ENCODE data around the gene ARL10.

Gene ARL10

DNA sequence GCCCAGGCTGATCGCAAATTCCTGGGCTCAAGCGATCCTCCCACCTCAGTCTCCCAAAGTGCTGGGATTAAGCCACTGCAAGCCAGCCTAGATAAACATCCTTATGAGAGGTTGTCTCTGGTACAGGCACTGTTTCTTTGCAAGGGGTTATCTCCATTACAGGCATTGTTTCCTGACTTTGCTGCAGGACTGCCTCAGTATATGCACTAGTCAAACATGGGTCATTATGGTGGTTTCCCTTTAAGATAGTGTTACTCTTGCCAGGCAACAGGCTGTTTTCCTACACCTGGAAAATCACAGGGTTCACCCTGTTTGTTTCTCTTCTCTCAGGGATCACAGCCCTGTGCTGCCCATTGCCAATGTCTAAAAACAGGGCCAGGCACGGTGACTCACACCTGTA is 58.9 kb downstream of the ARL10 start:
- Histone ChIP-seq H3K4me3 (ENCODE audit: low read depth in 1 of 2, low read length in 1 of 2) (no peak overlapping the region), H3K27me3 (no peaks in the 10 kb centered on the region), H3K4me1 (ENCODE audit: control insufficient read depth in 1 of 2, insufficient read depth in 1 of 2, low read depth in 1 of 2, low read length in 1 of 2) (no peaks in the 10 kb centered on the region)

DNA sequence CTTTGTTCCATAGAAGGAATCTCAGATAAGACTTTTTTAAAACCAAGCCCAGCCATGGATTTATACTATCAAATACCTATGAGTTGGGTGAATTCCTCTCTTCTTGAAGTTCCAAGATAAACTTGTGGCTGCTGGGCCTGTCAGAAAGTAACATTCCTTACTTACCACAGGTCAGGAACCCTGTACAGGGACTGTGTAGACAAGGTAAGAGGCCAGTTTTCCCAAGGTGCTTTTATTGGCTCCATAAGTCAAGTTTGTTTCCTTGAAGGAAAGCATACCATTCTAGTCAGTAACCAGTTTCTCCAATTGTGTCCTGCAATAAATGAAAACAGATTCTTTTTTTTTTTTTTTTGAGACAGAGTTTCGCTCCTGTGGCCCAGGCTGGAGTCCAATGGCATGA is 59.9 kb downstream of the ARL10 start:
- Histone ChIP-seq H3K4me3 (ENCODE audit: low read depth in 1 of 2, low read length in 1 of 2) (no peak overlapping the region), H3K27me3 (no peaks in the 10 kb centered on the region), H3K4me1 (ENCODE audit: control insufficient read depth in 1 of 2, insufficient read depth in 1 of 2, low read depth in 1 of 2, low read length in 1 of 2) (no peaks in the 10 kb centered on the region), H3K36me3 (no peaks in the 10 kb centered on the region), H3K9me3 (no peaks in the 10 kb centered on the region), H3K27ac (no peak overlapping the region)
- TF ChIP-seq, protein P1, sequence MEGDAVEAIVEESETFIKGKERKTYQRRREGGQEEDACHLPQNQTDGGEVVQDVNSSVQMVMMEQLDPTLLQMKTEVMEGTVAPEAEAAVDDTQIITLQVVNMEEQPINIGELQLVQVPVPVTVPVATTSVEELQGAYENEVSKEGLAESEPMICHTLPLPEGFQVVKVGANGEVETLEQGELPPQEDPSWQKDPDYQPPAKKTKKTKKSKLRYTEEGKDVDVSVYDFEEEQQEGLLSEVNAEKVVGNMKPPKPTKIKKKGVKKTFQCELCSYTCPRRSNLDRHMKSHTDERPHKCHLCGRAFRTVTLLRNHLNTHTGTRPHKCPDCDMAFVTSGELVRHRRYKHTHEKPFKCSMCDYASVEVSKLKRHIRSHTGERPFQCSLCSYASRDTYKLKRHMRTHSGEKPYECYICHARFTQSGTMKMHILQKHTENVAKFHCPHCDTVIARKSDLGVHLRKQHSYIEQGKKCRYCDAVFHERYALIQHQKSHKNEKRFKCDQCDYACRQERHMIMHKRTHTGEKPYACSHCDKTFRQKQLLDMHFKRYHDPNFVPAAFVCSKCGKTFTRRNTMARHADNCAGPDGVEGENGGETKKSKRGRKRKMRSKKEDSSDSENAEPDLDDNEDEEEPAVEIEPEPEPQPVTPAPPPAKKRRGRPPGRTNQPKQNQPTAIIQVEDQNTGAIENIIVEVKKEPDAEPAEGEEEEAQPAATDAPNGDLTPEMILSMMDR (IDR thresholded peaks at IDR 0.05) = no peak

More for the DNA sequence above, 58.9 kb downstream of the ARL10 start:
- Histone ChIP-seq H3K27ac (no peak overlapping the region), H3K36me3 (no peaks in the 10 kb centered on the region), H3K9me3 (no peaks in the 10 kb centered on the region)
- TF ChIP-seq, protein P1 (IDR thresholded peaks at IDR 0.05) = no peak

DNA sequence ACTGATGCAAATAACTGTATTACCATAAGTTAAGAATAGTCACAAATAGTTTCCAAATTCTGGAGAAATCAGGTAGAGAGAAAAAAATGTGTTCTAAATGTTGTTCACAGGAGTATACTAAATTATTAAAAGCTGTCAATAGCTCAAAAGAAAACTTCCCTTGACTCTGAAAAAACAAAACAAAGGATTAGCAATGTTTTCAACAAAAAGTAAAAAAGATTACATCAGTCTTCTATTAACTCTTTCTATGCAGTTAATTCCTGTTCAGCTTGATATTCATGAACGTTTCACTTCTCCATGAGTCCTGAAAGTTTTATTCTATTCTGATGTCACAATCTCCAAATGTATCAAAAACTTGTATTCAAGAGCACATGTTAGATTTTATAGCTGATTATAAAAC is 60.5 kb downstream of the ARL10 start:
- H3K9me3 ChIP-seq = no peaks in the 10 kb centered on the region
- H3K4me3 ChIP-seq (ENCODE audit: low read depth in 1 of 2, low read length in 1 of 2) = no peak overlapping the region
- H3K36me3 ChIP-seq = no peaks in the 10 kb centered on the region
- TF ChIP-seq, protein P1 (IDR thresholded peaks at IDR 0.05) = no peak
- H3K27me3 ChIP-seq = no peaks in the 10 kb centered on the region
- H3K27ac ChIP-seq = no peak overlapping the region
- no peaks in the 10 kb centered on the region for H3K4me1 ChIP-seq (ENCODE audit: control insufficient read depth in 1 of 2, insufficient read depth in 1 of 2, low read depth in 1 of 2, low read length in 1 of 2)

DNA sequence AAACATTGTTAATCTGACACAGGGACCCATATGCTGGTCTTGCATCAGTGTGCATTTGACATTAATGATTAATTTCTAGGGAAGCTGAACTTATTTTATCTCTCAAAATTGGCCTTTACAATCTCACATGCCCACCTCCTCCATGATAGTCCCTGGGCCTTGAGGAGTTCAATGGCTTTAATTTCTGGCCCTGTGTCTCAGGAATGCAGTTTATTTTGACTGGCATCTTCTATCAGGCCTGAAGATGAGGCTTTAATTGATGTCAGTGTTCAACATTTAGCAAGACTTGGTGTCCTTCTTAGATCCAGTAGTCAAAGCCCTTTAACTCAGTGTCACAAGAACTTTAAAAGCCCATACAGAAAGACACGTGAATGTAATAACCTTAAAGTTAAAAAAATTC is 61.6 kb downstream of the ARL10 start:
- TF ChIP-seq, protein P1 (IDR thresholded peaks at IDR 0.05) = no peak
- Histone ChIP-seq H3K27me3 (peaks cover 3% of the 10 kb centered on the region), H3K4me3 (ENCODE audit: low read depth in 1 of 2, low read length in 1 of 2) (no peak overlapping the region), H3K27ac (no peak overlapping the region), H3K4me1 (ENCODE audit: control insufficient read depth in 1 of 2, insufficient read depth in 1 of 2, low read depth in 1 of 2, low read length in 1 of 2) (no peaks in the 10 kb centered on the region), H3K9me3 (no peaks in the 10 kb centered on the region), H3K36me3 (no peaks in the 10 kb centered on the region)

DNA sequence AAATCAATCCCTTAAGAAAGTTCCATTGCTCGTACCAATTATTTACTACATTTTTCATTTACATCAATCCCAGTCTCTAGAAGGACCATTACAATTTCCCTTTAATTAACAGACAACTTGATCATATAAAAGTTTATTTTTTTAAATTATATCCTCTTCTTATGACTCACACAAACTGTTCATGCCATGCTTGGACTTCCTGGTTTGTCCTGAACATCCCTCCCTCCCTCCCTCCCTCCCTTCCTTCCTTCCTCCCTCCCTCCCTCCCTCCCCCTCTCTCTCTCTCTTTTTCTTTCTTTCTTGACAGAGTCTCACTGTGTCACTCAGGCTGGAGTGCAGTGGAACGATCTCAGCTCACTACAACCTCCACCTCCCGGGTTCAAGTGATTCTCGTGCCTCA is 62.7 kb downstream of the ARL10 start:
- Histone ChIP-seq H3K27me3 (peaks cover 5% of the 10 kb centered on the region), H3K36me3 (no peaks in the 10 kb centered on the region), H3K4me3 (ENCODE audit: low read depth in 1 of 2, low read length in 1 of 2) (no peak overlapping the region), H3K4me1 (ENCODE audit: control insufficient read depth in 1 of 2, insufficient read depth in 1 of 2, low read depth in 1 of 2, low read length in 1 of 2) (no peaks in the 10 kb centered on the region), H3K9me3 (no peaks in the 10 kb centered on the region), H3K27ac (no peak overlapping the region)
- TF ChIP-seq, protein P1 (IDR thresholded peaks at IDR 0.05) = no peak

DNA sequence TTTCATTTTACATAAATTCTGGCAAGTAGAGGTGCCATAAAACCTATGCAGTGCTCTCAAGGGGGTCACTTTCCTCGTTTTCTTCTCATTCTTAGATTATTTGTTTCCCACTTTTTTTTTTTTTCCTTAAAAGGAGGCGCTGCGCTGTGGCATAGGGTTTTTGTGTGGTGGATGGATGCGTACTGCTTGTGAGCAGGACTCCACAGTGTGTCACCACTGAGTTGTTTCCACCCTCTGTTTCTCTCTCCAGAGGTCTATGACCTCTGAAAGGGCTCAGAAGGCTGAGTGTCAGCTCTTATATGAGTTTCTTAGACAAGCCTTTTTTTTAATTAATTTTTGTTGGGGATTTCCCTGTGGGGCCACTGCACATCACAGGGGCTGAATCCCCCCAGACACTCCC is 64.7 kb downstream of the ARL10 start:
- Histone ChIP-seq H3K27ac (no peak overlapping the region), H3K9me3 (no peaks in the 10 kb centered on the region), H3K4me3 (ENCODE audit: low read depth in 1 of 2, low read length in 1 of 2) (no peak overlapping the region), H3K27me3 (peaks cover 5% of the 10 kb centered on the region), H3K4me1 (ENCODE audit: control insufficient read depth in 1 of 2, insufficient read depth in 1 of 2, low read depth in 1 of 2, low read length in 1 of 2) (no peaks in the 10 kb centered on the region), H3K36me3 (no peaks in the 10 kb centered on the region)
- TF ChIP-seq, protein P1 (IDR thresholded peaks at IDR 0.05) = no peak
